Gastrocnemius medialis (tissue), 4 donors: ENCODE measurements around the gene CTNNBIP1.

Source experiments
- CTCF ChIP-seq, 5 experiments: fragments of 450-650 bp in 3 of 5; fragments of 200-600 bp in 2 of 5; sonication (generic) in 2 of 5; IDR thresholded peaks in 4 of 5; conservative IDR thresholded peaks in 1 of 5; 1 replicate in 4 of 5; 2 replicates in 1 of 5; pipeline ENCODE4 v1.5.1; 2016 to 2019; ENCODE audit warnings: antibody characterized with exemption in 5 of 5, mild to moderate bottlenecking in 3 of 5, moderate library complexity in 3 of 5
- POLR2A ChIP-seq, 2 donors: fragments of 450-650 bp; IDR thresholded peaks; one replicate each; pipeline ENCODE4 v1.6.1; 2017; ENCODE audit warnings: antibody characterized with exemption in 2 of 2, mild to moderate bottlenecking in 2 of 2, moderate library complexity in 2 of 2

GRCh38 chr1:9878404-9878803, 31.7 kb downstream of the CTNNBIP1 start:
- no peak for TF ChIP-seq CTCF (IDR thresholded peaks at IDR 0.05 in 4 of 5, conservative IDR thresholded peaks at IDR 0.05 in 1 of 5)
- TF ChIP-seq POLR2A (IDR thresholded peaks at IDR 0.05) = no peak
